ENCODE measurements around the gene TLR5.

DNA sequence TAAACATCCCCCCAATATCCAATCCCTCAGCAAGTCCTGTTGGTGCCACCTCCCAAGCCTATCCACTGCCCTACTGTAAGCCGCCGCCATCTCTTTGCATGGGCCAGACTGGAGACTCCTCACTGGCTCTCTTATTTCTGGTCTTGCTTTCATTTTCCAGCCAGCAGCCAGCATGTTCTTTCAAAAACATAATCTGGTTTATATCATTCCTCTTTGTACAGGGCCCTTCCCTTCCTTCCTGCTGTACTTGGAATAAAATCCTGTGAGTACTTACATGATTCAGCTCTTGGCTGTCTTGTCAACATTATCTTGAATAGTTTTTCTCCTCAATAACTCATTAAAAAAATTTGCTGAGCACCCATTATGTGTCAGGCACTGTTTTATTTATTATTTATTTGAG, 28.2 kb downstream of the TLR5 start:
- TF ChIP-seq CTCF (conservative IDR thresholded peaks at IDR 0.05; ENCODE audit: low read depth, low read length): no peak
- TF ChIP-seq MAFK (IDR thresholded peaks at IDR 0.05; ENCODE audit: low read depth, low read length): no peak
